Measurements from ENCODE around the gene C3orf38. TPM values are rescaled to one million over a fixed set of nuclear protein-coding genes. Genes with fewer than 3 reads are reported as not detected.
A peak's percentile ranks its signal among the peaks of the same experiment; 100 is the strongest.

C3orf38 gene
- total RNA-seq, 1 experiment from 2014 or later, result 21.7 TPM

- H3K9me3 Mint-ChIP-seq (ENCODE audit: unreplicated experiment), result no peaks in the 10 kb centered on the region
- H3K27ac Mint-ChIP-seq (ENCODE audit: low read depth, unreplicated experiment), result no peak overlapping the region
- H3K4me3 Mint-ChIP-seq (ENCODE audit: unreplicated experiment), result no peak overlapping the region
- H3K4me1 Mint-ChIP-seq (ENCODE audit: insufficient read depth, unreplicated experiment), result no peaks in the 10 kb centered on the region
- no peaks in the 10 kb centered on the region for H3K27me3 Mint-ChIP-seq (ENCODE audit: insufficient read depth, unreplicated experiment)
- CTCF ChIA-PET, result no interaction called here
- intact Hi-C loops (cut with micrococcal nuclease), result loop anchor here (1.0 to 10.0 kb wide), 5 partner anchors 894 to 1981 kb away; no protein-coding TSS in a partner anchor
- POLR2A ChIA-PET, result no interaction called here
- peak; percentile 91 for TF ChIP-seq CTCF (IDR thresholded peaks at IDR 0.05; ENCODE audit: unreplicated experiment)
- peak; percentile 75 for DNase-seq (ENCODE audit: unreplicated experiment)
- no peaks in the 10 kb centered on the region for H3K36me3 Mint-ChIP-seq (ENCODE audit: insufficient read depth, unreplicated experiment)
- BruUV-seq (replicated peaks), result no TSS peak
Measured at GRCh38 chr3:88203642-88204055, 53.9 kb downstream of the C3orf38 start.

Other genes starting within 250 kb of the C3orf38 start
- gene CGGBP1, start 91.0 kb upstream of the C3orf38 start, total RNA-seq (2022), result 83.4 and 96.6 TPM in 2 replicates
- 10.4 and 12.4 TPM in 2 replicates for gene ZNF654, start 90.7 kb upstream of the C3orf38 start, total RNA-seq (2022)